GM12878 (cell line): ENCODE results near the gene BIN1.

Experiments used
- CBX5 ChIP-seq: sonication (generic); IDR thresholded peaks from 2 replicates; pipeline ENCODE4 v1.6.1; 2016; ENCODE audit warnings: low read depth, moderate library complexity, mild to moderate bottlenecking, inconsistent platforms
- HCFC1 ChIP-seq: fragments of 150-350 bp; IDR thresholded peaks from 2 replicates; pipeline ENCODE4 v1.6.1; 2014; ENCODE audit warnings: low read length
- SIN3A ChIP-seq: IDR thresholded peaks from 2 replicates; pipeline ENCODE4 v1.6.1; 2012; ENCODE audit warnings: low read depth, low read length, improper control_type of control experiment
- TF ChIP-seq, protein P1 (sequence below), 3 experiments: IDR thresholded peaks in 2 of 3; conservative IDR thresholded peaks in 1 of 3; 2 replicates each; pipeline ENCODE4 v1.5.1; 2011; ENCODE audit warnings: low read depth in 3 of 3, low read length in 3 of 3, mild to moderate bottlenecking in 3 of 3, control low read depth in 2 of 3, moderate library complexity in 2 of 3, inconsistent platforms in 1 of 3, mixed read lengths in 1 of 3; ENCODE audit not compliant: control insufficient read depth in 2 of 3, insufficient read depth in 1 of 3; ENCODE audit errors: extremely low read depth in 1 of 3

GRCh38 chr2:127004893-127005600 lies 101.9 kb downstream of the BIN1 start:
- TF ChIP-seq HCFC1 (no peak), SIN3A (no peak), CBX5 (no peak)
- TF ChIP-seq, protein P1, sequence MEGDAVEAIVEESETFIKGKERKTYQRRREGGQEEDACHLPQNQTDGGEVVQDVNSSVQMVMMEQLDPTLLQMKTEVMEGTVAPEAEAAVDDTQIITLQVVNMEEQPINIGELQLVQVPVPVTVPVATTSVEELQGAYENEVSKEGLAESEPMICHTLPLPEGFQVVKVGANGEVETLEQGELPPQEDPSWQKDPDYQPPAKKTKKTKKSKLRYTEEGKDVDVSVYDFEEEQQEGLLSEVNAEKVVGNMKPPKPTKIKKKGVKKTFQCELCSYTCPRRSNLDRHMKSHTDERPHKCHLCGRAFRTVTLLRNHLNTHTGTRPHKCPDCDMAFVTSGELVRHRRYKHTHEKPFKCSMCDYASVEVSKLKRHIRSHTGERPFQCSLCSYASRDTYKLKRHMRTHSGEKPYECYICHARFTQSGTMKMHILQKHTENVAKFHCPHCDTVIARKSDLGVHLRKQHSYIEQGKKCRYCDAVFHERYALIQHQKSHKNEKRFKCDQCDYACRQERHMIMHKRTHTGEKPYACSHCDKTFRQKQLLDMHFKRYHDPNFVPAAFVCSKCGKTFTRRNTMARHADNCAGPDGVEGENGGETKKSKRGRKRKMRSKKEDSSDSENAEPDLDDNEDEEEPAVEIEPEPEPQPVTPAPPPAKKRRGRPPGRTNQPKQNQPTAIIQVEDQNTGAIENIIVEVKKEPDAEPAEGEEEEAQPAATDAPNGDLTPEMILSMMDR (IDR thresholded peaks at IDR 0.05 in 2 of 3, conservative IDR thresholded peaks at IDR 0.05 in 1 of 3; ENCODE audit: control insufficient read depth in 2 of 3, extremely low read depth in 1 of 3, insufficient read depth in 1 of 3, low read depth in 3 of 3, low read length in 3 of 3): no peak
